GM18870 (cell line): Measurements from ENCODE around the gene HNRNPD.
A peak's percentile ranks its signal among the peaks of the same experiment; 100 is the strongest.
"Not testable (repeated sequence)": the region's sequence is repeated elsewhere in the genome, so short reads cannot be mapped to it uniquely, and the experiment has no call there.

Source experiments
- ATAC-seq: cut with Tn5 transposase; IDR thresholded peaks from one replicate; pipeline ENCODE4 v1.9.1; 2021; ENCODE audit warnings: moderate library complexity; ENCODE audit not compliant: unreplicated experiment

The HNRNPD gene

GRCh38 chr4:82373486-82373815 is 340 bp downstream of the HNRNPD start:
- peak; percentile 17 for ATAC-seq

GRCh38 chr4:82372517-82373485 is 990 bp downstream of the HNRNPD start:
- ATAC-seq: no peak

- no peak for ATAC-seq
Observed at GRCh38 chr4:82371497-82371896, 2.3 kb downstream of the HNRNPD start.

- ATAC-seq: no peak
Observed at GRCh38 chr4:82367438-82368097, 6.2 kb downstream of the HNRNPD start.

- not testable (repeated sequence) for ATAC-seq
Observed at GRCh38 chr4:82366431-82366830, 7.4 kb downstream of the HNRNPD start.

GRCh38 chr4:82363896-82364487 is 9.8 kb downstream of the HNRNPD start:
- no peak for ATAC-seq

GRCh38 chr4:82362565-82362964 is 11.2 kb downstream of the HNRNPD start:
- no peak for ATAC-seq

GRCh38 chr4:82360298-82361177 is 13.3 kb downstream of the HNRNPD start:
- no peak for ATAC-seq

- ATAC-seq: no peak
Observed at GRCh38 chr4:82358847-82359246, 14.9 kb downstream of the HNRNPD start.

GRCh38 chr4:82357640-82358039 is 16.2 kb downstream of the HNRNPD start:
- ATAC-seq: no peak

- no peak for ATAC-seq
Observed at GRCh38 chr4:82354788-82355187, 19.0 kb downstream of the HNRNPD start.

GRCh38 chr4:82352825-82353366 is 20.9 kb downstream of the HNRNPD start:
- ATAC-seq: peak; percentile 73

- ATAC-seq: no peak
Observed at GRCh38 chr4:82352118-82352824, 21.5 kb downstream of the HNRNPD start.

GRCh38 chr4:82346126-82346525 is 27.7 kb downstream of the HNRNPD start:
- ATAC-seq: no peak

GRCh38 chr4:82335043-82335442 is 38.7 kb downstream of the HNRNPD start:
- no peak for ATAC-seq

- not testable (repeated sequence) for ATAC-seq
Observed at GRCh38 chr4:82333641-82334040, 40.1 kb downstream of the HNRNPD start.

GRCh38 chr4:82331814-82332213 is 42.0 kb downstream of the HNRNPD start:
- ATAC-seq: no peak

- ATAC-seq: no peak
Observed at GRCh38 chr4:82320351-82320750, 53.4 kb downstream of the HNRNPD start.

GRCh38 chr4:82303063-82303462 is 70.7 kb downstream of the HNRNPD start:
- not testable (repeated sequence) for ATAC-seq
